K562 (cell line): ENCODE data around the gene WWOX. TPM values are rescaled to one million over a fixed set of nuclear protein-coding genes. Genes with fewer than 3 reads are reported as not detected.

Experiments
- ATAC-seq: fragments of 200-7000 bp; cut with Tn5 transposase; 3 replicates; pipeline ENCODE4 v1.9.1; 2020; ENCODE audit warnings: moderate library complexity
- BruUV-seq: library from RNA; stranded (reverse); fragments of 400-500 nt; replicated peaks from 2 replicates; lab custom pipeline; 2021; lab: Mats Ljungman, UMichigan
- CTCF ChIA-PET: fragments of 300-600 bp; formaldehyde crosslinking; extraction: SDS; loops from one replicate; lab custom pipeline; 2021; ENCODE audit warnings: low intra/inter-chr PET ratio; lab: Yijun Ruan, JAX
- POLR2A ChIA-PET: fragments of 300-600, 350-650 bp; sonication (Branson Sonifier 250); formaldehyde crosslinking; extraction: SDS; loops from one replicate; lab custom pipeline; 2021; ENCODE audit warnings: antibody characterized with exemption, inconsistent platforms; lab: Yijun Ruan, JAX
- DNase-seq, 4 experiments: peaks; one replicate each; pipeline versions ENCODE4 v3.0.0 to v3.0.0-alpha.2; 2011 to 2018; ENCODE audit warnings: low spot score in 3 of 4, mixed read lengths in 3 of 4; ENCODE audit errors: extremely low read depth in 1 of 4
- FAIRE-seq: peaks from 2 replicates; lab custom pipeline; 2011; peaks lifted over from hg19 to GRCh38; lab: Jason Lieb, UNC
- H2AFZ ChIP-seq: 2 replicates; pipeline ENCODE4 v1.6.0; 2011; ENCODE audit warnings: low read depth, low read length, control low read depth, inconsistent platforms
- H3K27ac ChIP-seq: fragments of 200-600 bp; 3 replicates; pipeline ENCODE4 v1.8.0; 2011; ENCODE audit warnings: low read depth, mild to moderate bottlenecking, control low read depth, inconsistent platforms, low read length, moderate library complexity, mixed read lengths; ENCODE audit errors: extremely low read depth
- H3K27me3 ChIP-seq, 2 experiments: fragments of 300-600 bp in 1 of 2; 2 replicates in 1 of 2; 3 replicates in 1 of 2; pipeline versions ENCODE4 v1.6.0 to v1.8.0; 2011; ENCODE audit warnings: inconsistent platforms in 2 of 2, low read length in 2 of 2, mild to moderate bottlenecking in 1 of 2, mixed read lengths in 1 of 2, moderate library complexity in 1 of 2; ENCODE audit not compliant: control insufficient read depth in 2 of 2, insufficient read depth in 2 of 2
- H3K36me3 ChIP-seq: fragments of 300-600 bp; 3 replicates; pipeline ENCODE4 v1.8.0; 2011; ENCODE audit warnings: mild to moderate bottlenecking, low read length, inconsistent platforms; ENCODE audit not compliant: control insufficient read depth, insufficient read depth
- H3K4me1 ChIP-seq, 2 experiments: fragments of 200-600 bp in 1 of 2; replicated peaks in 1 of 2; 2 replicates in 1 of 2; 3 replicates in 1 of 2; pipeline versions ENCODE4 v1.5.1 to v1.8.0; 2011; ENCODE audit warnings: inconsistent platforms in 2 of 2, low read length in 2 of 2, mild to moderate bottlenecking in 1 of 2, mixed read lengths in 1 of 2, moderate library complexity in 1 of 2; ENCODE audit not compliant: control insufficient read depth in 2 of 2, insufficient read depth in 2 of 2
- H3K4me2 ChIP-seq: 2 replicates; pipeline ENCODE4 v1.6.1; 2011; ENCODE audit warnings: low read length, control low read depth, inconsistent platforms, mixed read lengths; ENCODE audit not compliant: insufficient read depth
- H3K4me3 ChIP-seq: fragments of 200-600 bp; sonication (generic), shearing (Covaris generic); 2 replicates; pipeline ENCODE4 v1.5.1; 2016; ENCODE audit warnings: control low read depth, inconsistent platforms
- H3K79me2 ChIP-seq: fragments of 200-600 bp; 3 replicates; pipeline ENCODE4 v1.8.0; 2011; ENCODE audit warnings: low read length, inconsistent platforms; ENCODE audit not compliant: control insufficient read depth, insufficient read depth
- H3K9ac ChIP-seq, 2 experiments: 2 replicates each; pipeline versions ENCODE4 v1.6.0 to v1.6.1; 2011; ENCODE audit warnings: low read depth in 2 of 2, low read length in 2 of 2, control low read depth in 1 of 2, inconsistent platforms in 1 of 2, mild to moderate bottlenecking in 1 of 2, mixed read lengths in 1 of 2; ENCODE audit not compliant: insufficient read depth in 1 of 2
- H3K9me1 ChIP-seq: one replicate; pipeline ENCODE4 v1.6.0; 2011; ENCODE audit warnings: inconsistent platforms, mild to moderate bottlenecking, low read length, moderate library complexity; ENCODE audit not compliant: control insufficient read depth, insufficient read depth
- H3K9me3 ChIP-seq: replicated peaks from 2 replicates; pipeline ENCODE4 v1.5.1; 2011; ENCODE audit warnings: low read depth, low read length, inconsistent platforms; ENCODE audit not compliant: control insufficient read depth, insufficient read depth
- H4K20me1 ChIP-seq: replicated peaks from 2 replicates; pipeline ENCODE4 v1.6.1; 2011; ENCODE audit warnings: low read length, inconsistent platforms, mixed read lengths; ENCODE audit not compliant: control insufficient read depth, insufficient read depth
- BMI1 ChIP-seq: fragments of 150-350 bp; IDR thresholded peaks from 2 replicates; pipeline ENCODE4 v1.6.1; 2014; ENCODE audit warnings: low read length
- CCNT2 ChIP-seq: IDR thresholded peaks from 2 replicates; pipeline ENCODE4 v1.6.1; 2011; ENCODE audit warnings: borderline replicate concordance, low read depth, mild to moderate bottlenecking, moderate library complexity, mixed read lengths, low read length; ENCODE audit not compliant: insufficient read length; ENCODE audit errors: extremely low read depth
- EP400 ChIP-seq: fragments of 450-650 bp; IDR thresholded peaks from 2 replicates; pipeline ENCODE4 v1.6.1; 2017; ENCODE audit warnings: antibody characterized with exemption, mild to moderate bottlenecking, moderate library complexity
- HEY1 ChIP-seq: fragments of 250-450 bp; sonication (Bioruptor Pico); IDR thresholded peaks from 2 replicates; pipeline ENCODE4 v1.5.0; 2020; ENCODE audit warnings: mild to moderate bottlenecking, moderate library complexity, borderline replicate concordance
- KLF10 ChIP-seq: fragments of 250-450 bp; sonication (Bioruptor Pico); IDR thresholded peaks from 2 replicates; pipeline ENCODE4 v1.6.1; 2021; ENCODE audit warnings: matching md5 sums
- NFE2L1 ChIP-seq: fragments of 450-650 bp; IDR thresholded peaks from 2 replicates; pipeline ENCODE4 v1.6.1; 2016; ENCODE audit warnings: missing genetic modification characterization, low read depth, mild to moderate bottlenecking, missing compliant biosample characterization, moderate library complexity, borderline replicate concordance
- NR2F6 ChIP-seq: fragments of 450-650 bp; formaldehyde crosslinking; IDR thresholded peaks from 2 replicates; pipeline ENCODE4 v1.4.0; 2020; ENCODE audit warnings: mild to moderate bottlenecking
- PYGO2 ChIP-seq: fragments of 450-650 bp; IDR thresholded peaks from 2 replicates; pipeline ENCODE4 v1.6.1; 2016; ENCODE audit warnings: mild to moderate bottlenecking, missing genetic modification characterization, moderate library complexity, missing compliant biosample characterization
- SUPT5H ChIP-seq: fragments of 450-650 bp; IDR thresholded peaks from 2 replicates; pipeline ENCODE4 v1.6.1; 2016
- TRIM28 ChIP-seq: fragments of 450-650 bp; IDR thresholded peaks from 2 replicates; pipeline ENCODE4 v1.6.1; 2017
- ZNF24 ChIP-seq: fragments of 450-650 bp; IDR thresholded peaks from 2 replicates; pipeline ENCODE4 v1.6.1; 2016
- ZNF311 ChIP-seq: fragments of 250-450 bp; sonication (Bioruptor Pico); IDR thresholded peaks from 2 replicates; pipeline ENCODE4 v1.4.0; 2020; ENCODE audit warnings: mild to moderate bottlenecking, moderate library complexity
- WGBS: fragments of 100-300 bp; shearing (Covaris generic); methylation state at CpG from one replicate; pipeline ENCODE4 v1.1.6; 2016; ENCODE audit warnings: low coverage, mixed read lengths; ENCODE audit not compliant: insufficient coverage; ENCODE audit errors: missing lambda C conversion rate; 5-methylcytosine and 5-hydroxymethylcytosine counted together
- in situ Hi-C: fragments of 300-500 bp; cut with MboI; formaldehyde crosslinking; loops from 4 replicates; pipeline ENCODE4 v1.15.0; 2018; ENCODE audit warnings: inconsistent platforms, mixed read lengths
- intact Hi-C: fragments of 100-400 bp; cut with micrococcal nuclease; formaldehyde crosslinking; loops from 2 replicates; pipeline ENCODE4 v1.14.2; 2022
- polyA plus RNA-seq, 8 experiments: library from polyadenylated mRNA; depleted of rRNA in 4 of 8; stranded (reverse) in 5 of 8; unstranded in 3 of 8; fragments of >200 nt; fragmentation: Nextera tagmentation in 2 of 8; fragmentation: Illumina TruSeq in 1 of 8; extraction: Ambion mirVana in 2 of 8; extraction: Trizol in 1 of 8; gene quantifications; 2 replicates each; pipeline versions ENCODE4 v1.2.1 to v1.2.3, GENCODE V29; 2011 to 2014; ENCODE audit warnings: inconsistent platforms in 1 of 8, missing spikeins in 1 of 8
- total RNA-seq, 7 experiments: library from RNA; depleted of rRNA in 6 of 7; stranded (reverse); fragments of >200 nt in 6 of 7; fragmentation: Illumina TruSeq in 2 of 7; extraction: Trizol in 2 of 7; gene quantifications; 2 replicates each; pipeline versions ENCODE4 v1.2.1 to v1.2.3, GENCODE V29; 2011 to 2021; ENCODE audit warnings: low replicate concordance in 1 of 7
- TF ChIP-seq, protein P1 (sequence below): fragments of 450-650 bp; IDR thresholded peaks from 2 replicates; pipeline ENCODE4 v1.6.1; 2017; ENCODE audit warnings: antibody characterized with exemption

Gene WWOX
- total and polyA plus RNA-seq, 9 of the 15 experiments (the other 6 are each of a cell fraction or from before 2014, with no cell fraction given) = 1.6 to 22.7 (median 8.1) TPM

DNA sequence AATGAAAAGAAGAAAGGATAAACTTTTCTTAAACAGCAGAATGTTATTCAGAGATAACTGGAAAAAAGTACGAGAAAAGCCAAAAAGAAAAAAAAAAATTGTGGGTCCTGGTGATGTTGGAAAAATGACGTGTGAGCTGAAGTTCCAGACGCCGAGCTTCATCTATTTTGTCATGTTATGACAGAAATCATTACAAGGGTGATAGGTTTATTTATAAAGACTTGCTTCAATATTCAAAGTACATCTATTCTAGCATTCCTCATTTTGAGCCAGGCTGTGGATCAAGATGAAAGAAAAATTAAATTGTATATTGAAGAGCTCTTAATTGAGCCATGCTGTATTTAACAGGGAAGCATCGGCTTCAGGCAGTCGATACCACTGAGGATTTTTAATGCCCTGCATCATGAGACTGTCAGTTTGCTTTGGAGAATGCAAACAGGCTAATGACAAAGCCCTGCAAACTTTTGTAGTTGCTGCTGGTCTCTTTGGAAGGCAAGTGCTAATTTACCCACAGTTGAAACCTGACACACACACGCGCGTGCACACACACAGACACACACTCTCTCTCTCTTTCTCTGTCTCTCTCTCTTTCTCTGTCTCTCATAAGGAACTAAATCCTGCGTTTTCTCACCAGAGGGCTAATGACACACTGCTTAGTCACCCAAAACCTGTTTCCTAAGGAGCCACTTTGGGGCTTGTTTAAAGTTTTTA is 110.7 kb downstream of the WWOX start:
- ChIA-PET POLR2A (no interaction called here), CTCF (no interaction called here)
- in situ Hi-C loops = no loop called here
- Histone ChIP-seq H3K4me1 (no peaks in the 10 kb centered on the region), H3K4me2 (no peak overlapping the region), H2AFZ (no peak overlapping the region), H3K27me3 (peaks cover 3 to 17% of the 10 kb centered on the region in 2 experiments; a peak in 3 of 5 replicates), H3K9me1 (no peaks in the 10 kb centered on the region), H3K9me3 (no peaks in the 10 kb centered on the region), H3K36me3 (no peaks in the 10 kb centered on the region), H4K20me1 (no peaks in the 10 kb centered on the region), H3K79me2 (no peaks in the 10 kb centered on the region), H3K9ac (no peak overlapping the region), H3K4me3 (no peak overlapping the region), H3K27ac (no peak overlapping the region)
- no TSS peak for BruUV-seq
- ATAC-seq (no peak), DNase-seq (no peak), FAIRE-seq (no peak)
- 17% methylated on average over 10 of the region's 10 CpGs for WGBS
- TF ChIP-seq PYGO2 = no peak
- no peak for TF ChIP-seq NFE2L1
- TF ChIP-seq BMI1 = no peak
- TF ChIP-seq, protein P1, sequence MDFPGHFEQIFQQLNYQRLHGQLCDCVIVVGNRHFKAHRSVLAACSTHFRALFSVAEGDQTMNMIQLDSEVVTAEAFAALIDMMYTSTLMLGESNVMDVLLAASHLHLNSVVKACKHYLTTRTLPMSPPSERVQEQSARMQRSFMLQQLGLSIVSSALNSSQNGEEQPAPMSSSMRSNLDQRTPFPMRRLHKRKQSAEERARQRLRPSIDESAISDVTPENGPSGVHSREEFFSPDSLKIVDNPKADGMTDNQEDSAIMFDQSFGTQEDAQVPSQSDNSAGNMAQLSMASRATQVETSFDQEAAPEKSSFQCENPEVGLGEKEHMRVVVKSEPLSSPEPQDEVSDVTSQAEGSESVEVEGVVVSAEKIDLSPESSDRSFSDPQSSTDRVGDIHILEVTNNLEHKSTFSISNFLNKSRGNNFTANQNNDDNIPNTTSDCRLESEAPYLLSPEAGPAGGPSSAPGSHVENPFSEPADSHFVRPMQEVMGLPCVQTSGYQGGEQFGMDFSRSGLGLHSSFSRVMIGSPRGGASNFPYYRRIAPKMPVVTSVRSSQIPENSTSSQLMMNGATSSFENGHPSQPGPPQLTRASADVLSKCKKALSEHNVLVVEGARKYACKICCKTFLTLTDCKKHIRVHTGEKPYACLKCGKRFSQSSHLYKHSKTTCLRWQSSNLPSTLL = no peak
- no peak for TF ChIP-seq ZNF24
- no peak for TF ChIP-seq NR2F6 (CRISPR knock-in tag)
- TF ChIP-seq EP400 = no peak
- no peak for TF ChIP-seq CCNT2
- TF ChIP-seq HEY1 (CRISPR knock-in tag) = no peak
- TF ChIP-seq KLF10 (CRISPR knock-in tag) = no peak
- no peak for TF ChIP-seq ZNF311 (CRISPR knock-in tag)
- TF ChIP-seq SUPT5H = no peak
- no peak for TF ChIP-seq TRIM28
- intact Hi-C loops = no loop called here
